Activated CD4-positive, alpha-beta T cell treated with anti-CD3 and anti-CD28 coated beads, Interleukin-10, Interleukin-2, amounts not matched to agents 100 ng/mL and 50 ng/mL, durations not matched to agents 16 hours and 8 hours (primary cell): ENCODE measurements around the gene EXO5.
"Not testable (repeated sequence)": the region's sequence is repeated elsewhere in the genome, so short reads cannot be mapped to it uniquely, and the experiment has no call there.

Source experiments
- DNase-seq: peaks from one replicate; pipeline ENCODE4 v3.0.0-alpha.2; 2020

Gene EXO5, protein sequence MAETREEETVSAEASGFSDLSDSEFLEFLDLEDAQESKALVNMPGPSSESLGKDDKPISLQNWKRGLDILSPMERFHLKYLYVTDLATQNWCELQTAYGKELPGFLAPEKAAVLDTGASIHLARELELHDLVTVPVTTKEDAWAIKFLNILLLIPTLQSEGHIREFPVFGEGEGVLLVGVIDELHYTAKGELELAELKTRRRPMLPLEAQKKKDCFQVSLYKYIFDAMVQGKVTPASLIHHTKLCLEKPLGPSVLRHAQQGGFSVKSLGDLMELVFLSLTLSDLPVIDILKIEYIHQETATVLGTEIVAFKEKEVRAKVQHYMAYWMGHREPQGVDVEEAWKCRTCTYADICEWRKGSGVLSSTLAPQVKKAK

DNA sequence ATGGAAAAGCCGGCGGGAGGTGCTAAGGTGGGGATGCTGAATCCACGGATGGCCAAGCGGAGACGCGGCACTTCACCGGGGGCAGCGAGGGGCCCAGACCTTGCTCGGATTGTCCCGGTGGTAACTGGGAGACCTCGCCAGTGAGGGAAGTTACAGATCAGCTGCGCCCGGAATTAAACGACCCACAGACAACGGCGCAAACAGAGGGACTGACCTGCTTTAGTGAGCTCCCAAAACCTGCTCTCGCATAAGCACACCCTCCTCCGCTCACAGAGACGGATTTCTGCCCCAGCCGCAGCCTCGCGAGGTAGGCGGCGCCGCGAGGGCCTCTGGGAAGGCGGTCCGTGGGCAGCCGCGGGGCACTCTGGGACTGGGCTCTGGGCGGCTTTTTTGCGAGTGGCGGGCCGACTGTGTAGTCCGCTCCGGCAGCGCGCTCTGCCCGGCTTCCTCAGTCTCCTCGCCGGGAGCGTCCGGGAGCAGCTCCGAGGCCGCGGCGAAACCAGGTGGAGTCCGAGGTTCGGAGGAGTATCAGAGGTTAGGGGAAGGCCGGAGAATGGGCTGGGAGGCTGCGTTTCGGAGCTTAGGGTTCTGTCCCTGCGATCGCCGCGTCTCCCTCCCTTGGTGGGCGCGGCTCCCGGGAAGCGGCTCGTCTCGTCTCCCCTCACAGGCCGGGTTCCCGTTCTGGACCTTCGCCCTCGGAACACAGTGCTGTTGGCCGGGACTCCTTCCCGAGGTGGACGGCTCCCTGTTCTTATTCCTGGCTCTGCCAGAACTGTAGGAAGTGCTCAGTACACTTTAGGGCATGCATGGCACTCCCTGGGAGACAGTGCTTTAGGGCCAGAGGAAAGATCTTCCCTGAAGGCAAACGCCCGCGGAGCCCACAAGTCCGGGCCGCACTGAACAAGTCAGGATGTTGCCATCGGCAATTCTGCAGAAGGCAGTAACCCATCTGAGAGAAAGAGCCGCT lies at the start of gene EXO5:
EXO5 (plus strand) TSS at position 393 of the 967 bp plus-strand sequence. CDS start 5,778 bp downstream, outside the sequence.
- DNase-seq, result peak; percentile 89

DNA sequence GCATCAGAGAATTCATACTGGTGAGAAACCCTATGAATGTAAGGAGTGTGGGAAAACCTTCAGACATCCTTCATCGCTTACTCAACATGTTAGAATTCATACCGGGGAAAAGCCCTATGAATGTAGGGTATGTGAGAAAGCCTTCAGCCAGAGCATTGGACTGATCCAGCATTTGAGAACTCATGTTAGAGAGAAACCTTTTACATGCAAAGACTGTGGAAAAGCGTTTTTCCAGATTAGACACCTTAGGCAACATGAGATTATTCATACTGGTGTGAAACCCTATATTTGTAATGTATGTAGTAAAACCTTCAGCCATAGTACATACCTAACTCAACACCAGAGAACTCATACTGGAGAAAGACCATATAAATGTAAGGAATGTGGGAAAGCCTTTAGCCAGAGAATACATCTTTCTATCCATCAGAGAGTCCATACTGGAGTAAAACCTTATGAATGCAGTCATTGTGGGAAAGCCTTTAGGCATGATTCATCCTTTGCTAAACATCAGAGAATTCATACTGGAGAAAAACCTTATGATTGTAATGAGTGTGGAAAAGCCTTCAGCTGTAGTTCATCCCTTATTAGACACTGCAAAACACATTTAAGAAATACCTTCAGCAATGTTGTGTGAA lies 45.5 kb upstream of the EXO5 start:
- no peak for DNase-seq

DNA sequence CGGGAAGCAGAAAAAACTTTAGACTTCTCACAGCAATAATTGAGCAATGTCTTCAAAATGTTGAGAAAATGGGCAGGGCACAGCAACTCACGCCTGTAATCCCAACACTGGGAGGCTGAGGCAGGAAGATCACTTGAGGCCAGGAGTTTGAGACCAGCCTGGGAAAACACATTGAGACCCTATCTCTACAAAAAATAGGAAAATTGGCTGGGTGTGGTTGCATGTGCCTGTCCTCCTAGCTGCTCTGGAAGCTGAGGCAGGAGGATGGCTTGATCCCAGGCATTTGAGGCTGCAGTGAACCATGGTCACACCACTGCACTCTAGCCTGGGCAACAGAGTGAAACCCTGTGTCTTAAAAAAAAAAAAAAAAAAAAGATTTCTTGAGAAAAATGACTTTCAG lies 39.2 kb upstream of the EXO5 start:
- no peak for DNase-seq

DNA sequence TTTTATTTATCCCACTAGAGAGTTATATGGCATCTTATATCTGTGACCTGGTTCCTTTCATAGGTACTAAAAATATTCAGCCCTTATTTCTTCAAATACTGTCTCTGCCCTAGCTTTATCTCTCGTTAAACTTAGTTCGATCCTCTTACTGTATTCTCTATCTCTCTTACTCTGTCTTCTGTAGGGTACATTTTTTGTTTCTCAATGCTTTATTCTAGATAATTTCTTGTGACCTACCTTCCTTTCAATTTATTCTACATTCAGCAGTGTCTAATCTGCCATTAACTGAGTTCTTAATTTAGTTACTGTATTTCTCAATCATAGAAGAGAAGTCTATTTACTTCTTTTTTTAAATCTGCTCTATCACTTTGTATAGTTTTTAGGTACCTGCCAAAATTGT lies 33.3 kb upstream of the EXO5 start:
- no peak for DNase-seq

DNA sequence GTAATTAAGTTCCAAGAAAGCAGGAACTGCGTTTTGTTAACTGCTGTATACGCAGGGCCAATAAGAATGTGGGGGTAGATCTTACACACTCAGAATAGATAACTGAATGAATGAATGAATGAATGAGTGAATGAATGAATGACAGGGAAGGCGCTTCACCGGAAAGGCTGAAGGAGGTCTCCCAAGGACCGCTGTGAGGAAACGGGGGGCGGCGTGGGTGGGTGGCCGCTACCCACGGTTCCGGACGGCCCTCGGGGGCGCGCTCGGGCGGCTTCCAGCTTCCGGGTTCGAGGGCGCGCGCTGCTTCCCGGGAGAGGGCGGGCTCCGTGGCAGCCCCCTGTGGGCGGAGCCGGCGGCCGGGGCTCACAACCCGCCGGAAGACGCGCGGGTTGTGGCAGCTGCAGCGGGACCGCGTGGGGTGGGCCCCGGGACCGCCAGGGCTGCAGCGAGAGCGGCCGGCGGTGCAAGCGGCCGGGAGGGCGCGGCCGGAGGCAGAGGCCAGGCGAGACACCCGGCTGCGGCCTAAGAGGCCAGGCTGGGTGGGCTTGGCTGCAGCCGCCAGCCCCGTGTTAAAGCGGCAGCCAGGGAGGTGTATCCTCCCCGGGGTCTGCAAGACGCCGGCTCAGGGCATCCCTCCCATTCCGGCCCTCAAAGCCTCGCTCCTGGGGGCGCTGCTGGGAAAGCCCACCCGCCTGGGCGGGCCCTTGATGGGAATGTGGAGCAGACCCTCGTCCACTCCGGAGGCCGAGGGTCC lies 31.5 kb upstream of the EXO5 start, which contains the start of gene ZFP69:
ZFP69 (plus strand) TSS at position 367 of the 754 bp plus-strand sequence. CDS start 2,072 bp downstream, outside the sequence.
- peak; percentile 70 for DNase-seq

DNA sequence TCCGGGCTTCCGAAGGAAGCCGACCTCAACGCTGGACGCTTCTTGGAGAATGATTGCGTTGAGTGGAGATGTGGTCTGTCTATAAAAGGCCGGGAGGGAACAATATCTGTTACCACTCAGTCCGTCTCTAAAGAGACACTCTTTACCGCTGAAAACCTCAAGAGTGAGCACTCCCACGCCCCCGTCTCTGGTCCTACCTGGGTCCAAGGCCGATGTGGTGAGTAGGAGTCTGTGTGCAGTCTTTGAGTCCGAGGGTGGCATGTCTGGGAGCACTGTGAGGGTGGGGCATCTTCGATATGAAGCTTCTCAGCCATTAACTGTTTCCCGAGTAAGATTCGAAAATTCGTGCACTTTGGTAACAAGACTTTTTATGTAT lies 30.9 kb upstream of the EXO5 start:
- DNase-seq, result peak; percentile 5

DNA sequence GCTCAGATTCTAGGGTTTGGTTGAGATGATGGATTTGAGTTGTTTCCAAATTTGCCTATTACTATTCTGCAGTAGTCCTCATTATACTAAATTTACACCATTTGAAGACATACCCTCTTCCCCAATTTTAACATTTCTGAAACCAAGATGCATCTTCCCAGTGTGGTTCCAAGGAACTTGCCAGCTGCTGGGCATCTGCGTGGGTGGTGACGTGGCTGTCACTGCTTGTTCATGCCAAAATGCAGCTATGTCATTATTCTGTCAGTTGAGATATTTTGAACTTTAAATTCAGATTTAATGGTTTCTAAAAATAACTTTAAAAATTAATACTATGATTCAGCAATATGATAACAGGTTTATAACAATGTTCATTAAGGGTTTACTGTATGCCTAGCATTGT lies 30.3 kb upstream of the EXO5 start:
- DNase-seq, result no peak

DNA sequence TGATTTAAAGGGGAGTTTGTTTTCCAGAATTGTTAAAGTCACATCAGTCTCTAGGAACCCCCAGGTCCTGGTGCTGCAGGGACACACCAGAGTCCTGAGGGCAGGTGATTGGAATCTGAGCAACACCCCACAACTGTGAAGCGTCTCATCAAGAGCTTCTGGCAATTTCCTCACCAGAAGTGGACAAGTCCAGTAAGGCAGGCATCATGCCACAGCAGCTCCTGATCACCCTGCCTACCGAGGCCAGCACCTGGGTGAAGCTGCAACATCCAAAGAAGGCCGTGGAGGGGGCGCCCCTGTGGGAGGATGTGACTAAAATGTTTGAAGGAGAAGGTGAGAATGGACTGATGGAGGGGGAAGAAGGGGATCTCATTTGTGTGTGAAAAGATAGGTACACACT lies 29.4 kb upstream of the EXO5 start:
- DNase-seq, result no peak

DNA sequence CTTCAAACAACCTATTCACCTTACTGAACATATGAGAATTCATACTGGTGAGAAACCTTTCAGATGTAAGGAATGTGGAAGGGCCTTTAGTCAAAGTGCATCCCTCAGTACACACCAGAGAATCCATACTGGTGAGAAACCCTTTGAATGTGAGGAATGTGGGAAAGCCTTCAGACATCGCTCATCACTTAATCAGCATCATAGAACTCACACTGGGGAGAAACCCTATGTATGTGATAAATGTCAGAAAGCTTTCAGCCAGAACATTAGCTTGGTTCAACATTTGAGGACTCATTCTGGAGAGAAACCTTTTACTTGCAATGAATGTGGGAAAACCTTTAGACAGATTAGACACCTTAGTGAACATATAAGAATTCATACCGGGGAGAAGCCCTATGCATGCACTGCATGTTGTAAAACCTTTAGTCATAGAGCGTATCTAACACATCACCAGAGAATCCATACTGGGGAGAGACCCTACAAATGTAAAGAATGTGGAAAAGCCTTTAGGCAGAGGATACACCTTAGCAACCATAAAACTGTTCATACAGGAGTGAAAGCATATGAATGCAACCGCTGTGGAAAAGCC lies 13.2 kb upstream of the EXO5 start:
- no peak for DNase-seq

DNA sequence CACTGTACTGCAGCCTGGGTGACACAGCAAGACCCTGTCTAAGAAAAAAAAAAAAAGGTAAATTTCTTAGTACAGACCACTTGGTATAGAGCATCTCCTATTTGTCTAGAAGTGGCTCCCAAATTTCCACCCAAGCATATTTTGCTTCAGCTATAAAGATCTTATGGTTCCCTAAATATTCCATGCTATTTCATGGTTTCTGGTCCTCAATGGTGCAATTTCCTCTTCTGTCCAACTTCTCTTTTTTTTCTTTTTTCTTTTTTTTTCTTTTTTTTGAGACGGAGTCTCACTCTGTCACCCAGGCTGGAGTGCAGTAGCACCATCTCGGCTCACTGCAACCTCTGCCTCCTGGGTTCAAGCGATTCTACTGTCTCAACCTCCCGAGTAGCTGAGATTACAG lies 5.9 kb upstream of the EXO5 start:
- not testable (repeated sequence) for DNase-seq

DNA sequence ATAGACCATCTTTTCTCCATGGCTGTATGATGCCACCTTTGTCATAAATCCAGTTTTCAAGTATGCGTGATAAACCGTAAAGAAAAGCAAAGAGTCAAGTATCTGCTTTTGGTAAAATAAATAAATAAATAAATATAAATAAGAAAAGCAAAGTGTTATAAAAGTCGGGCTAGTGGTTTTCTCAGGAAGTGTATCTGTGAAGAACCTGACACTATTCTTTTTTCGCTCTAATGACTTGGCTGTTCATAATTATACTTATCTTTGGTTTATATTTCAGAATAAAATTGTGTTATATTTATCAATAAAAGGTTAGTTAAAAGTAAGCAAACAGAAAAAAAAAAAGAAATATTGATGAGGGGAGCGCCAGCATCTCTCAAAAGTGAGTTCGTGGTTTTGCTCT lies 594 bp upstream of the EXO5 start:
- no peak for DNase-seq

DNA sequence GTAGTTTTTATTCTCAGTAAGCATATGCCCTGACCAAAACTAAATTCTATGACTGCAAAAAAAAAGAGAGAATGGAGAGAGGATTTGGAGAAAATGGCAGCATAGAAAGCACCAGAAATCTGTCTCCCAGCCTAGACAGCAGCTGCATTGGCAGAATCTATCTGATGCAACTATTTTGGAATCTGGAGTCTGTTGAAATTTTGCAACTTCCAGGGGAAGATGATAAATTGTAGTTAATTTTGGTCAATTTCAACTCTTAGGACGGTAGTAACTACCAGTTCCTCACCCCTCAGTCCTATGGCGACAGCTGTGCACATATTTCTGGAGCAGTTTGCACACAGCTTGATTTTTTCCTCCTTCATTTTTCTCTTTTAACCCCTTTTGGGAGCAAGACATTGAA lies 10.9 kb downstream of the EXO5 start:
- DNase-seq, result no peak

DNA sequence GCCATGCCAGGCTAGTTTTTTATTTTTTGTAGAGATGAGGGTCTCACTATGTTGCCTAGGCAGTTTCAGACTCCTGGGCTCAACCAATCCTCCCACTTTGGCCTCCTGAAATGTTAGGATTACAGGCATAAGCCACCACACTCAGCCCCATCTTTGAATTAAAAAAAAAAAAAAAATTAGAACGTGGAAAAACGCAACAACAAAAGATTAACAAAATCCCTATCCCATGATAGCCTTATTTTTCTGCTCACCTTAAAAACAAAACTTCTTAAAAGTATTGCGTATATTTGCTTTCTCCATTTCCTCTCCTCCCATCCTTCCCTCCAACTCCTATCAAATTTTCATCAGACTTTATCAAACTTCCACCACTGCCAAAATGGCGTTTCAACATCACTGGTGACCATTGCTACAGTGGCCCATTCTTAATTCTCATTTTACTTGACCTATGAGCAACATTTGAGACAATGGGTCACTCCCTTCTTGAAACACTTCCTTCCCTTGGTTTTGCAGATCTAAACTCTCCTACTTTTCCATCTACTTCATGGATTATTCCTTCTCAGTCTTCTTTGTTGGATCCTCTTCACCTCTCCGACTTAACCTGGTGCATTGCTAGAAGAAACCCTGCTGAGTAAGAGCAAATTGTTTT lies 22.3 kb downstream of the EXO5 start:
- DNase-seq, result no peak

DNA sequence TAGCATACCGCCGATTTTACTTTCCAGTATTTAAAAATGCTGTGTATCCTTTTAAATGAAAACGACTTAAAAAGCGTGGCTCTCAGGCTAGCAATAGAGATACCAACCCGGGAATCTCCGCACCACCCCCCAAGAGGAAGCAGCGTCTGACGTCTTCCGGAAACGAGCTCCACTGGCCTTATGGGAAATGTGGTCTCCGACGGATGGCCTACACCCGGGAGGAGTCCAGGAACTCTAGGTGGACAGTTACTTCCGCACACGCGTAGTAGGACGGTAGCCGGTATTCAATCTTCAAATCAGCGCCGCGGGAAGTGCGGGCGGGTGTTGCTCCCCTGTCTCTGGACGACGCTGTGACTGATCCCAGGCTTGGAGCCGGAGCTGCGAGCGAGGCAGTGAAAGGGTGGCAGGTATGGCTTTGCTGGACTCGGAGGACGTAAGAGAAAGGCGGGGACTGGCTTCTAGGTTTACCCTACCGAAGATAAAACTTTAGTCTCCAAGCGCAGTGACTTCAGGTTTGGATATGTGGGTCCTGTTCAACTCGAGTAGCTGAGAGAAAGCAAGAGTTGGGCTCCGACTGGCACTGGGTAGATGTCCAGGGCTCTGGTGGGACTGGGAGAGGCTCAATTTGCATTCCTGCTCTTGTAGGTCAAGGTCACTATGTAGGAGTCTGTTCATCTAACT lies 23.0 kb downstream of the EXO5 start, which contains the start of gene ZNF684:
ZNF684 (plus strand) TSS at position 257 of the 681 bp plus-strand sequence. CDS start 1,530 bp downstream, outside the sequence.
- DNase-seq, result peak; percentile 93

DNA sequence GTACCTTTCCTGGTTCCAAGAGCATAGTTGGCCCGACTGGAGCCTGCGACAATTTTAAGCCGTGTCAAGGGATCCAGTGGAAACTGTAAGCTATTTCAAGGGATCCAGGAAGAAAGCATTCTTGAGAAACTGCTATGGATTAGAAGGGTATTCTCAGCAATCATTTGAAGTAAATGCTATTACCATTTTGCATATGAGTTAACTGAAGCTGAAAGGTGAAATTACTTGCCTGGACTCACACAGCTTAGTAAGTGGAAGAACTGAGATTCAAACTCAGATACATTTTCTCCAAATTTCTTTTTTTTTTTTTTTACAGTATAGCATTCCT lies 23.5 kb downstream of the EXO5 start:
- no peak for DNase-seq

DNA sequence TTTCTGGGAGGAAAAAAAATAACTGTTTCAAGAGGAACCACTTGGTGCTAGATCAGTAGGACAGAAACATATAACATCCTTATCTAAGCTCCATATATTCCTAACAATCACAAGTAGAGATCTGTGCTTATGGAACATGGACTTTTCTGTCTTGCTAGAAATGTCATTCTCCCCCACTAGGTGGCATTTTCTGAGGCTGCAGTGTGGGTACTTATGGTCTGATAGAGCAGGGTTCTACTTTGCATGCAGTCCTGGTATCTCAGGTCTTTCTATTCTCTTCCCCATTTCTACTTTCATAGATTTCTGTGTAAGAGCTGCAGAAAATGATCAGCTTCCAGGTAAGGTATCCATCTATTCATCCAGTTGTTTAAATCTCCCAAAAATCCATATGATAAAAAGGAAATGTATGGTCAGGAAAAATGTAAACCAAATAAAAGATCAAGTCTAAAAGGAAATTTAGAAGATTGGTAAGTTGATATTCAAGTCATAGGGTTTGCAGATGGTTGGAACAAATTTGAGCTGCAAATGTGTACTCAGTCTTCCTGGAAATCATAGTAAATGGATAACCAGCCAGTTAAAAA lies 24.4 kb downstream of the EXO5 start:
- peak; percentile 55 for DNase-seq

DNA sequence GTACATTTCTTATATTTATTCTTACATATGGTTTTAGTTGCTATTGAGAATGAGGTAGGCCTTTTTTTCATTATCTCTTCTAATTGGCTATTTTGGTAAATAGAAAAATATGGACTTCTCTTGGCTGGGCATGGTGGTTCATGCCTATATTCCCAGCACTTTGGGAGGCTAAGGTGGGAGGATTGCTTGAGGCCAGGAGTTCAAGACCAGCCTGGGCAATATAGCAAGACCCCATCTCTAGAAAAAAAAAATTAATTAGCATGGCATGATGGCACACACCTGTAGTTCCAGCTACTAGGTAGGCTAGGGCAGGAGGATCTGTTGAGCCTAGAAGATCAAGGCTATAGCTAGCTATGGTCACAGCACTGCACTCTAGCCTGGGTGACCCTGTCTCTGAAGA lies 26.0 kb downstream of the EXO5 start:
- no peak for DNase-seq

DNA sequence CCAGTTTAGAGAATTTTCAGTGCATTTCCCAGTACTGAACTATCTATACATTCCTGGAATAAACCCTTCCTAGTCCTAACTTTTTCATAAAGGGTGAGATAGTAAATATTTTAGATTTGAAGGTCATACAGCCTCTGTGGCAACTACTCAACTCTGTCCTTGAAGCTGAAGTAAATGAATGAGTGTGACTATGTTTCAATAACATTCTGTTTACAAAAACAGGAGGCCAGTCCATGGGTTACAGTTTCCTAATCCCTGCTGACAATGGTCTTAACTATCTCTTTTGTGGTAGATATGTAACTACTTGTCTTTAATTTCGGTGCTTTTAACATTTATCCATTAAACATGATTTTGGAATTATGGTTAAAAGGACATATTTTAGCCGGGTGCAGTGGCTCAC lies 27.2 kb downstream of the EXO5 start:
- no peak for DNase-seq

DNA sequence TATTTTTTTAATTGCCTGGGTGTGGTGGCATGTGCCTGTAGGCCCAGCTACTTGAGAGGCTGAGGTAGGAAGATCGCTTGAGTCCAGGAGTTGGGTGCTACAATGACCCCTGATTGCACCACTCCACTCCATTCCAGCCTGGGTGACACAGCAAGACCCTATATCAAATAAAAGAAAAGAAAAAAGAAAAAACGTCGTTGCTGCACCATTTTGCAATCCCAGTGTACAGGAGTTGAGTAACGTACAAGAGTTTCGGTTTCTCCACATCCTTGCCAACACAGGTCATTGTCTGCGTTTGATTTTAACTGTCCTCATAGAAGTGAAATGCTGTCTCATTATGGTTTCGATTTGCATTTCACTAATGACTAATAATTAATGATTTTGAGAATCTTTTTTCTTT lies 30.8 kb downstream of the EXO5 start:
- DNase-seq, result peak; percentile 8

DNA sequence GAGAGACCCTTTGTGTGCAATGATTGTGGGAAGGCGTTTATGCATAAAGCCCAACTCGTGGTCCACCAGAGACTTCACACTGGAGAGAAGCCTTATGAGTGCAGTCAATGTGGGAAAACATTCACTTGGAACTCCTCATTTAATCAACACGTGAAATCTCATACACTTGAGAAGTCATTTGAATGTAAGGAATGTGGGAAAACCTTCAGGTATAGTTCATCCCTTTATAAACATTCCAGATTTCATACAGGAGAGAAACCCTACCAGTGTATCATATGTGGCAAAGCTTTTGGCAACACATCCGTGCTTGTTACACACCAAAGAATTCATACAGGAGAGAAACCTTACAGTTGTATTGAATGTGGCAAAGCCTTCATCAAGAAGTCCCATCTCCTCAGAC lies 38.4 kb downstream of the EXO5 start:
- DNase-seq, result no peak

DNA sequence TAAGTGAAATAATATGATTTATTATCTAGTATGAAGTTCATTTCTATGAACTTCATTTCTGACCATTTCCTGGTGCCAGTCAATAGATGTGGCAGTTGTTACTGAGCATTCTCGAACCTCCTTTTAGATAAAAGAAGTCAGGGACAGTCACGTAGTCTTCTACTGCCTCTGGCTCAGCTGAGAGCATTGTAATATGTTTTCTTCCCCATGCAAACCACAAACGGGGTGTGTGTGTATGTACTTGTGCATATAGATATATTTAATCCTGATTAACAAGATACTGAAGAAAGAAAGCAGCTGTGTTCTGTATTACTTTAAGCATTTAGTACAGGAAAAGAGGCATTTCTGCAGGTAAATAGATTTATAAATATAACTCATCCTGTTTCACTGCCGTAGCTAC lies 44.5 kb downstream of the EXO5 start:
- DNase-seq, result no peak
